ENCODE measurements around the gene GBP4. TPM values are rescaled to one million over a fixed set of nuclear protein-coding genes. Genes with fewer than 3 reads are reported as not detected.

GBP4 gene
- total and polyA plus RNA-seq, 9 donors, result 5.7 to 40.8 (median 9.8) TPM

DNA sequence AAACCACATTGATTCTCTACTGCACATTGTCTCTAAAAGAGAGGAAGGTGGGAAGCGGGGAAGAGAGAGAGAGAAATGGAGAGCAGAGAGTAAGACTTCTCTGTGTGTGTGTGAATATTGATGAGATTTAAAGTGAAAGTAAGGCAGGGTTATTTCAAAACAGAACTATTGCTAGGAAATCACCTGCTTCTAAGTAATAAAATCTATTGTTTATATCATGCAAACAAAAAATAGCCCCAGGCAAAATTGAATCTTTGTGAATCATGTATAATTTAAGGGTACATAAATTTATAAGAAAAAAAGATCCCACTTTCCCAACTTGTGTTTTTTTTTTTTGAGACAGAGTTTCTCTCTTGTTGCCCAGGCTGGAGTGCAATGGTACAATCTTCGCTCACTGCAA, 21.8 kb downstream of the GBP4 start:
- intact Hi-C loops (cut with DNase I), result no loop called here
- TF ChIP-seq EP300 (IDR thresholded peaks at IDR 0.05) (no peak), POLR2A (IDR thresholded peaks at IDR 0.05) (no peak)
- TF ChIP-seq, protein P1, sequence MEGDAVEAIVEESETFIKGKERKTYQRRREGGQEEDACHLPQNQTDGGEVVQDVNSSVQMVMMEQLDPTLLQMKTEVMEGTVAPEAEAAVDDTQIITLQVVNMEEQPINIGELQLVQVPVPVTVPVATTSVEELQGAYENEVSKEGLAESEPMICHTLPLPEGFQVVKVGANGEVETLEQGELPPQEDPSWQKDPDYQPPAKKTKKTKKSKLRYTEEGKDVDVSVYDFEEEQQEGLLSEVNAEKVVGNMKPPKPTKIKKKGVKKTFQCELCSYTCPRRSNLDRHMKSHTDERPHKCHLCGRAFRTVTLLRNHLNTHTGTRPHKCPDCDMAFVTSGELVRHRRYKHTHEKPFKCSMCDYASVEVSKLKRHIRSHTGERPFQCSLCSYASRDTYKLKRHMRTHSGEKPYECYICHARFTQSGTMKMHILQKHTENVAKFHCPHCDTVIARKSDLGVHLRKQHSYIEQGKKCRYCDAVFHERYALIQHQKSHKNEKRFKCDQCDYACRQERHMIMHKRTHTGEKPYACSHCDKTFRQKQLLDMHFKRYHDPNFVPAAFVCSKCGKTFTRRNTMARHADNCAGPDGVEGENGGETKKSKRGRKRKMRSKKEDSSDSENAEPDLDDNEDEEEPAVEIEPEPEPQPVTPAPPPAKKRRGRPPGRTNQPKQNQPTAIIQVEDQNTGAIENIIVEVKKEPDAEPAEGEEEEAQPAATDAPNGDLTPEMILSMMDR (IDR thresholded peaks at IDR 0.05), result no peak
- WGBS, 3 donors, result 89 to 98% (median 96%) methylated on average over 2 of the region's 2 CpGs

DNA sequence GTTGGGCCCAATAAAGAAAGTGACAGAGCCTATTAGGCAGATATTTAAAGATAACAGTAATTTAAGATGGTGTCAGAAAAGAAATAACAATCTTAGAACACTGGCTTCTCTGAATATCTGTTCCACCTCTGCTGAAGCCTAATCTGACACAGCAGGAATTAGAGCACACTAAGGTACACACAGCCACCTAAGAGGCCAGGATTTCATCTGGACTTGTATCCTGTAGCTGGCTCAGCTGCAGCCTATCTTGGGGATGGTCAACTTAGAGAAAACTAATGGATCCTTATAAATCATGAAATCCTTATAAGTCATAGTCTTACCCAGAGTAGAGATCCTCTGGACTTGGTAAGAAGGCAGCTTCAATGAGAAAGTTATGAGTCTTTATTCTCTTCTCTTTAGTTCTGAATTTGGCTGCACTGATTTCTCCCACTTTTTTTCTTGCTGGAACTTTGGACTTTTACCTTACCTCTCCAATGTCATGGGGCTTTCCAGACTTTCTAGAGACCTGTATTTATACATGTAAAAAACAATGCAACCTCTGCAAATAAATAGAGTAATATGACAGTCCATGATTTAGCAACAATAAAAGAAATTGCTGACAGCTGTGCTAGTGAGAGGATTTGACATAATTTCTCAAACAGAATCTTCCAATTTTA, 23.0 kb downstream of the GBP4 start, which contains the start of gene GBP7:
GBP7 (minus strand) TSS at position 403 of the 656 bp plus-strand sequence. CDS start 4,068 bp downstream, outside the sequence.
- no peaks in the 10 kb centered on the region for H3K27me3 ChIP-seq
- no peaks in the 10 kb centered on the region for H3K9me3 ChIP-seq
- DNase-seq, result no peak
- TF ChIP-seq POLR2A (IDR thresholded peaks at IDR 0.05) (no peak), EP300 (IDR thresholded peaks at IDR 0.05) (no peak)
- TF ChIP-seq, protein P1 (IDR thresholded peaks at IDR 0.05), result no peak
- no peaks in the 10 kb centered on the region for H3K36me3 ChIP-seq
- no peak within 1 kb of the TSS for H3K27ac ChIP-seq
- no peaks in the 10 kb centered on the region for H3K4me1 ChIP-seq (ENCODE audit: insufficient read depth)
- intact Hi-C loops (cut with DNase I), result no loop called here
- H3K4me3 ChIP-seq, result no peak within 1 kb of the TSS

More for the DNA sequence above, 21.8 kb downstream of the GBP4 start:
- Histone ChIP-seq H3K4me1 (ENCODE audit: insufficient read depth) (no peaks in the 10 kb centered on the region), H3K9me3 (no peaks in the 10 kb centered on the region), H3K36me3 (no peaks in the 10 kb centered on the region), H3K27me3 (no peaks in the 10 kb centered on the region), H3K4me3 (no peak overlapping the region), H3K27ac (no peak overlapping the region)
- DNase-seq, result no peak

DNA sequence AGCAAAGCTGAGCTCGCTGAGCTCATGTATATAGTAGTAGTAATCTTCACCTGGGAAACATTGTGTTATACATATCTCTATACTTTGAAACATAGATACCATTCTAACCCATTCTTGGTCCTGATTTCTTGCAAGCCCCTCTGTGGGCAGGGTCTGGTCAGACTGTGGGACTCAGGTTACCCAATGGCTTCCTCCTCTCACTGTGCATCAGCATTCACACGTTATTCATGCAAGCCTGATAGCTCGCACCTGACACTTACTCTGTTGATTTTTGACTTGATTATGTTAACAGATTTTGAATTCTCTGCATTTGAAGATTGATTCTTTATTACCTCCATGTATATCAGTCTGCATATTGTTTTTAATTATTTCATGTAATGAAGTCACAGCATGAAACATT, 24.3 kb downstream of the GBP4 start:
- H3K36me3 ChIP-seq, result no peaks in the 10 kb centered on the region
- H3K27ac ChIP-seq, result no peak overlapping the region
- no peak overlapping the region for H3K4me3 ChIP-seq
- TF ChIP-seq EP300 (IDR thresholded peaks at IDR 0.05) (no peak), POLR2A (IDR thresholded peaks at IDR 0.05) (no peak)
- TF ChIP-seq, protein P1 (IDR thresholded peaks at IDR 0.05), result no peak
- H3K9me3 ChIP-seq, result no peaks in the 10 kb centered on the region
- H3K27me3 ChIP-seq, result no peaks in the 10 kb centered on the region
- no peak for DNase-seq
- H3K4me1 ChIP-seq (ENCODE audit: insufficient read depth), result no peaks in the 10 kb centered on the region
- intact Hi-C loops (cut with DNase I), result no loop called here
- WGBS, 3 donors, result 84 to 91% (median 88%) methylated on average over 3 of the region's 3 CpGs

DNA sequence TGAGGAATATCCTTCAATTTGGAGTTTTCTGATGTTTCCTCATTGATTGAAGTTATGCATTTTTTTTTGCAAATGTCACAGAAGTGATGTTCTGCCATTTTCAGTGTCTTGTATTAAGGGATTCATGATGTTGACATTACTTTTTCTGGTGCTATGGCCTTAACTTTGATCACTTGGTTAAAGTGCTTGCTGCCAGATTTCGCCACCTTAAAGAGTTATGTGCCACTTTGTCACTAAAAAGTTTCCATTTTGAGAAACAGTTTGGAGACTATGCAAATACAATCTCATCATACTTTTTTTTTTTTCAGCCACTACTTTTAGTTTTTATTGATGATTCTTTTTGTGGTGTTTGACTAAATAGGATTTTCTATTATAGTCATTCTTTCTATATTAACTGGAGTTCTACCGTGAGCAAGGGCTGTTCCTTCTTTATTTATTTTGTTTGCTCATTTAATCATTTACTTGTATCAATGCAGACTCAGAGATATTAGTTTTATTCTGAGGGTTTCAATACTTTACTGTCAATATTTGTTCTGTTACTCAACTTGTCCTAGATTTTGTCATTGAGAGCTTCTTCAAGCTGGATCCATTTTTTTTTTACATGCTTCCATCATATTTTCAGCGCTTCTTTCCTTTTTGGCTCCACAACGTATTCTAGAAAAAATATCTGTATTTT, 26.1 kb downstream of the GBP4 start:
- no peaks in the 10 kb centered on the region for H3K4me1 ChIP-seq (ENCODE audit: insufficient read depth)
- TF ChIP-seq, protein P1 (IDR thresholded peaks at IDR 0.05), result no peak
- no peak for TF ChIP-seq POLR2A (IDR thresholded peaks at IDR 0.05)
- no peak for TF ChIP-seq EP300 (IDR thresholded peaks at IDR 0.05)
- 81 to 99% (median 95%) methylated on average over 4 of the region's 4 CpGs for WGBS, 3 donors
- no peak for DNase-seq
- no peaks in the 10 kb centered on the region for H3K36me3 ChIP-seq
- H3K27me3 ChIP-seq, result no peaks in the 10 kb centered on the region
- no peak overlapping the region for H3K27ac ChIP-seq
- no peak overlapping the region for H3K4me3 ChIP-seq
- intact Hi-C loops (cut with DNase I), result no loop called here
- H3K9me3 ChIP-seq, result no peaks in the 10 kb centered on the region
